Ishikawa (cell line): ENCODE results near the gene CCDC188.

ENCODE experiments used
- CEBPB ChIP-seq: IDR thresholded peaks from 2 replicates; pipeline ENCODE4 v1.6.1; 2012
- EGR1 ChIP-seq: IDR thresholded peaks from 2 replicates; pipeline ENCODE4 v1.6.1; 2012
- EP300 ChIP-seq: IDR thresholded peaks from 2 replicates; pipeline ENCODE4 v1.6.1; 2012; ENCODE audit warnings: borderline replicate concordance
- FOXM1 ChIP-seq: IDR thresholded peaks from 2 replicates; pipeline ENCODE4 v1.6.1; 2012; ENCODE audit warnings: low read depth, borderline replicate concordance
- RAD21 ChIP-seq: IDR thresholded peaks from 2 replicates; pipeline ENCODE4 v1.6.1; 2012; ENCODE audit warnings: low read depth
- TAF1 ChIP-seq: IDR thresholded peaks from 2 replicates; pipeline ENCODE4 v1.6.1; 2012; ENCODE audit warnings: low read depth, mild to moderate bottlenecking
- TCF12 ChIP-seq: IDR thresholded peaks from 2 replicates; pipeline ENCODE4 v1.6.1; 2012; ENCODE audit warnings: low read depth
- YY1 ChIP-seq: IDR thresholded peaks from 2 replicates; pipeline ENCODE4 v1.6.1; 2012; ENCODE audit warnings: low read depth

- TF ChIP-seq TCF12 (no peak), FOXM1 (no peak), EP300 (no peak), CEBPB (no peak), EGR1 (no peak), TAF1 (no peak), YY1 (no peak), RAD21 (no peak)
Observed at GRCh38 chr22:20114506-20115475, 36.1 kb downstream of the CCDC188 start.
